ENCODE results near the gene ZNF827. TPM values are rescaled to one million over a fixed set of nuclear protein-coding genes. Genes with fewer than 3 reads are reported as not detected.

The ZNF827 gene
- total RNA-seq, 1 experiment from 2014 or later: 29.4 TPM

DNA sequence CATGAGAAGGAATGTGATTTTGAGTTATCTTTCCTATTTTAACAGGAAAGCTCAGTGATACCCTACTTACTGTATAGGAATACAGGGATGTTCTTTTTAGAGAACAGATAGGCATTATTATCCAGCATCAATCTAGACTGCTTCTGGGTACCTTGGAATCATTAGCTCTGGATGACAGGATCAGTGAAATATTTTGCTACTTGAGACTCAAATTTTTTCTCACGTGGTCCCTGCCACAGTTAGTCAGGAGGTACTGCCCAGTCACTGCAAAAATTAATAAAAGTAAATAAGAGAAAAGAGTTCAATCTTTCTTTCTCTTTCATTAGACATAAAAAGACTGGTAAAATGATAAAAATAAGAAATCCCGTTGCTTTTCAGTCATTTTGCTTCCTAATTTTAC lies 5.5 kb downstream of the ZNF827 start:
- H3K36me3 Mint-ChIP-seq (ENCODE audit: insufficient read depth in 1 of 3, low read depth in 3 of 3): peaks cover 1 to 4% (median 4%) of the 10 kb centered on the region in 3 experiments; a peak in 4 of 7 replicates
- no peaks in the 10 kb centered on the region for H4K20me1 ChIP-seq (ENCODE audit: control insufficient read depth, insufficient read depth, insufficient read length)
- no peak overlapping the region for H3K4ac ChIP-seq (ENCODE audit: low read depth, low read length)
- no peak overlapping the region for H3K27ac Mint-ChIP-seq
- H3K18ac ChIP-seq (ENCODE audit: insufficient read length, low read depth, low read length): no peak overlapping the region
- no peaks in the 10 kb centered on the region for H3K27me3 ChIP-seq (ENCODE audit: insufficient read depth, low read length)
- H2AFZ ChIP-seq (ENCODE audit: low read length): no peak overlapping the region
- H3K9me3 ChIP-seq (ENCODE audit: control insufficient read depth, low read depth, low read length): no peaks in the 10 kb centered on the region
- H2BK120ac ChIP-seq (ENCODE audit: low read depth, low read length, poor library complexity, severe bottlenecking): no peak overlapping the region
- H4K8ac ChIP-seq (replicated peaks; ENCODE audit: insufficient read length, low read depth, low read length): no peak overlapping the region
- H2BK5ac ChIP-seq (ENCODE audit: insufficient read length, low read length): no peak overlapping the region
- H3K9ac ChIP-seq (ENCODE audit: extremely low read depth, insufficient read length, low read length): no peak overlapping the region
- H3K27me3 Mint-ChIP-seq (ENCODE audit: low read depth): no peaks in the 10 kb centered on the region
- no CpG with 5 or more reads among the region's 2 CpGs for WGBS (ENCODE audit: extremely low coverage, insufficient read length, low lambda C conversion rate)
- peaks cover 35% of the 10 kb centered on the region; the same call in 1 of the 2 replicates for H3K79me2 ChIP-seq (ENCODE audit: insufficient read depth, low read length)
- no peak for TF ChIP-seq CTCF (conservative IDR thresholded peaks at IDR 0.05)
- no peak overlapping the region for H2BK15ac ChIP-seq (ENCODE audit: low read depth, low read length)
- no peak overlapping the region for H3K27ac ChIP-seq (ENCODE audit: insufficient read length, low read depth, low read length)
- no peak for DNase-seq
- peaks cover 9% of the 10 kb centered on the region for H3K23me2 ChIP-seq (ENCODE audit: insufficient read length, low read depth, low read length, poor library complexity, severe bottlenecking)
- H2BK20ac ChIP-seq (ENCODE audit: low read depth, low read length, poor library complexity, severe bottlenecking): no peak overlapping the region
- peaks cover 5% of the 10 kb centered on the region for H3K79me1 ChIP-seq (ENCODE audit: insufficient read depth, low read depth, low read length, poor library complexity, severe bottlenecking)
- H4K91ac ChIP-seq (ENCODE audit: insufficient read length, low read depth, low read length): no peak overlapping the region
- H3K14ac ChIP-seq (ENCODE audit: insufficient read depth, low read length): no peak overlapping the region
- no peak overlapping the region for H3K4me3 Mint-ChIP-seq
- H2AK5ac ChIP-seq (ENCODE audit: insufficient read length, low read length): no peak overlapping the region
- H3K23ac ChIP-seq (ENCODE audit: insufficient read length, low read depth, low read length): no peak overlapping the region
- no peaks in the 10 kb centered on the region for H3K9me3 Mint-ChIP-seq
- no peak overlapping the region for H3K4me2 ChIP-seq (ENCODE audit: insufficient read depth, insufficient read length, low read length)
- H3K4me1 Mint-ChIP-seq: peaks cover 56% of the 10 kb centered on the region in 2 experiments
- H3K4me1 ChIP-seq (ENCODE audit: insufficient read depth, low read length): peaks cover 10% of the 10 kb centered on the region
- H2BK12ac ChIP-seq (ENCODE audit: insufficient read length, low read depth, low read length): no peak overlapping the region
- no peak overlapping the region for H3K56ac ChIP-seq (ENCODE audit: insufficient read length, low read depth, low read length)
- H4K5ac ChIP-seq (ENCODE audit: insufficient read length, low read depth, low read length): no peak overlapping the region
- no peak overlapping the region for H3T11ph ChIP-seq (ENCODE audit: low read length)

All from H9 (cell line).